ENCODE measurements around the gene PRIMA1. TPM values are rescaled to one million over a fixed set of nuclear protein-coding genes. Genes with fewer than 3 reads are reported as not detected.

Gene PRIMA1
- total and polyA plus RNA-seq, 10 of the 15 experiments (the other 5 are each of a cell fraction or from before 2014, with no cell fraction given), result not detected

GRCh38 chr14:93803408-93804318 is 15.4 kb upstream of the PRIMA1 start:
- TF ChIP-seq IRF5 (IDR thresholded peaks at IDR 0.05; ENCODE audit: borderline replicate concordance) (no peak), YBX1 (IDR thresholded peaks at IDR 0.05) (no peak), RUNX3 (IDR thresholded peaks at IDR 0.05; ENCODE audit: low read length) (no peak), SMC3 (IDR thresholded peaks at IDR 0.05; ENCODE audit: borderline replicate concordance, low read length) (no peak), BCL3 (IDR thresholded peaks at IDR 0.05; ENCODE audit: borderline replicate concordance, insufficient read depth, low read depth, low read length, poor library complexity, severe bottlenecking) (no peak), CEBPZ (IDR thresholded peaks at IDR 0.05; ENCODE audit: low read depth, low read length) (no peak), SUPT20H (IDR thresholded peaks at IDR 0.05; ENCODE audit: borderline replicate concordance, control insufficient read depth, low read depth, low read length) (no peak), GATAD2B (conservative IDR thresholded peaks at IDR 0.05; ENCODE audit: low read depth) (no peak), GABPA (IDR thresholded peaks at IDR 0.05; ENCODE audit: low read depth) (no peak), MEF2B (IDR thresholded peaks at IDR 0.05; ENCODE audit: partially characterized antibody, poor library complexity, severe bottlenecking) (no peak), BRCA1 (IDR thresholded peaks at IDR 0.05; ENCODE audit: low read depth, low read length) (no peak), POU2F2 (IDR thresholded peaks at IDR 0.05; ENCODE audit: borderline replicate concordance, low read depth, low read length) (no peak), NFIC (IDR thresholded peaks at IDR 0.05; ENCODE audit: low read depth, low read length) (no peak), ATF7 (IDR thresholded peaks at IDR 0.05; ENCODE audit: low read depth) (no peak)
- Histone ChIP-seq H3K36me3 (ENCODE audit: control insufficient read depth in 2 of 2, insufficient read depth in 2 of 2, low read length in 1 of 2) (no peaks in the 10 kb centered on the region), H3K79me2 (ENCODE audit: control insufficient read depth, insufficient read depth, low read length) (no peaks in the 10 kb centered on the region), H3K27ac (ENCODE audit: control insufficient read depth, insufficient read depth) (no peak overlapping the region), H2AFZ (ENCODE audit: control insufficient read depth, low read depth, low read length) (no peak overlapping the region), H3K4me2 (ENCODE audit: control insufficient read depth, insufficient read depth) (no peak overlapping the region), H3K9ac (ENCODE audit: control insufficient read depth, insufficient read depth, low read length) (no peak overlapping the region), H3K4me1 (ENCODE audit: control insufficient read depth, insufficient read depth, low read length) (0 out of 2 replicates have a peak, but pooled peaks cover 1% of the 10 kb centered on the region), H3K9me3 (replicated peaks; ENCODE audit: control insufficient read depth, insufficient read depth, low read length) (no peaks in the 10 kb centered on the region; the same call in 2 of the 3 replicates), H4K20me1 (ENCODE audit: control insufficient read depth, insufficient read depth) (no peaks in the 10 kb centered on the region; the same call in 1 of the 2 replicates), H3K4me3 (no peak overlapping the region), H3K27me3 (replicated peaks in 1 of 2; ENCODE audit: control insufficient read depth in 2 of 2, insufficient read depth in 2 of 2, low read length in 1 of 2) (peaks cover 2% of the 10 kb centered on the region in 2 experiments; a peak in 2 of 4 replicates)
- BruUV-seq (replicated peaks), result no TSS peak
- ATAC-seq, result no peak
- intact Hi-C loops (cut with micrococcal nuclease; ENCODE audit: unreplicated experiment), result no loop called here
- ChIA-PET SMC1A (ENCODE audit: uncharacterized antibody, unreplicated experiment) (interaction anchor here (0.7 kb wide), 1 partner anchor 16 kb away, joined by 3 read pairs; no protein-coding TSS in a partner anchor), CTCF (no interaction called here), RAD21 (ENCODE audit: unreplicated experiment) (no interaction called here), POLR2A (no interaction called here)
- FAIRE-seq, result no peak
- no peak for DNase-seq (ENCODE audit: low read depth, low spot score)
- 67% methylated on average over 15 of the region's 15 CpGs for WGBS (ENCODE audit: insufficient coverage, insufficient replicate concordance, low lambda C conversion rate, missing lambda C conversion rate)
- in situ Hi-C loops (cut with MboI), result no loop called here

Measured in GM12878 (cell line).